A549 treated with Mapracorat at 1 μM for 4 hours (cell line): ENCODE measurements around the gene TMEM185B. TPM values are rescaled to one million over a fixed set of nuclear protein-coding genes. Genes with fewer than 3 reads are reported as not detected.

Source experiments
- total RNA-seq: library from RNA; stranded (reverse); fragments of 200-300 nt; extraction: Qiagen RNA extraction; gene quantifications from 5 replicates; pipeline ENCODE4 v1.2.3, GENCODE V29; 2022

The TMEM185B gene
- total RNA-seq: 41.7 to 48.9 TPM (median 47.7 TPM) in 5 replicates

DNA sequence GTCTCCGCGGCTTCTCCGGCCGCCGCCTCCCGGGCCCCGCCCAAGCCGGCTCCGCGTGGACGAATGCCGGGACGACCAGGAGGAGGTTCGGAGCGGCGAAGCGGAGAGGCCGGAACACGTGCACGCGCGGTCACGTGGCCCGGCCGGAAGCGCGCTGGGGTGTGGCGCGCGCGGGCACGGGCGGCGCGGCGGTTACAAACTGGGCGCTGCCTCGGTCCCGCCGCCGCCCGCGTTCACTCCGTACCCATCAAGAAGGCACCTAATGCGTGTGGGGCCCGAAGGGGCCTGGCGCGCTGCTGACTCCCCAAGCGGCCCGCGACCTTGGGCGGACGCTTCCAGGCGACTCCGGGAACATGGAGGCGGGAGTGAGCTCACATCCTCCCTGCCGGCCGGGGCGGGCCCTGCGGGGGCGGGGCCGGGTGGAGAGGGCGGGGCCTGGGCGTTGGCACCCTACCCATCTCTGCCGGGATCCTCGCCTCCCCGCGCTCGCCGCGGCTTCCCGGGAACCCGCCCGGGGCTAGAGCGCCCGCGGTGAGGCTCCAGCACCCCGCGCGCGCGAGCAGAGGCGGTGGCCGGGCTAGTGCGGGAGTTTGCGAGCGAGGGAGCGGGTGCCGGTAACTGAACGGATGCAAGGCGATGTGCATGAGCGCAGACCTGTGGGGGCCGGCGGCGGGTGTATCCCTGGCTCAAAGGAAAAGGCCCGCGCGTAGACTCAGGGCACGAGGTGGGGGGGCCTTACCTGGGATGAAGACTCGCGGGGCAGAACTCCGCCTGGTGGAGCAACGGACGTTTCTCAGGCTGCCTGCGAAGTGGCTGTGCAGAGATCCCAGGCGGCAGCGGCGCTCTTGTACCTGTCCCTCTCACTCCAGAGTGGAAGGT lies at the start of gene TMEM185B:
Gene TMEM185B (minus strand): TSS at position 367 of the 879 bp plus-strand sequence. CDS start 424 bp downstream, outside the sequence.

GRCh38 chr2:120252225-120253020 lies 29.2 kb upstream of the TMEM185B start, which contains the start of gene RALB:
TSS of gene RALB (plus strand) at chr2:120252852. CDS start at chr2:120278665, 25,813 bp downstream.

Other genes with a start within 250 kb of the TMEM185B start
- 3.7 to 4.8 TPM (median 4.1 TPM) in 5 replicates for gene EPB41L5, start 210.3 kb downstream of the TMEM185B start, total RNA-seq
- gene RALB, start 29.5 kb upstream of the TMEM185B start, total RNA-seq: 58.7 to 71.7 TPM (median 65.6 TPM) in 5 replicates
- gene INHBB, start 122.7 kb upstream of the TMEM185B start, total RNA-seq: 16.3 to 29.2 TPM (median 20.2 TPM) in 5 replicates